Left ventricle myocardium inferior (tissue), 1 donor: ENCODE measurements around the gene INPP4B. TPM values are rescaled to one million over a fixed set of nuclear protein-coding genes. Genes with fewer than 3 reads are reported as not detected.
A peak's percentile ranks its signal among the peaks of the same experiment; 100 is the strongest.

ENCODE experiments used
- DNase-seq: peaks from one replicate; pipeline ENCODE4 v3.0.0-alpha.2; 2020
- H3K27ac ChIP-seq: fragments of 200-600 bp; replicated peaks from 2 replicates; pipeline ENCODE4 v1.8.0; 2021
- H3K27me3 ChIP-seq: fragments of 200-600 bp; 2 replicates; pipeline ENCODE4 v1.8.0; 2021; ENCODE audit warnings: low read depth
- H3K36me3 ChIP-seq: fragments of 200-600 bp; 2 replicates; pipeline ENCODE4 v1.8.0; 2021
- H3K4me1 ChIP-seq: fragments of 200-600 bp; 2 replicates; pipeline ENCODE4 v1.8.0; 2021
- H3K4me3 ChIP-seq: fragments of 200-600 bp; 2 replicates; pipeline ENCODE4 v1.8.0; 2021; ENCODE audit warnings: mild to moderate bottlenecking, moderate library complexity
- H3K9me3 ChIP-seq: fragments of 200-600 bp; replicated peaks from 2 replicates; pipeline ENCODE4 v1.8.0; 2021
- CTCF ChIP-seq: fragments of 200-600 bp; IDR thresholded peaks from 2 replicates; pipeline ENCODE4 v1.8.0; 2021; ENCODE audit warnings: antibody characterized with exemption, mild to moderate bottlenecking, borderline replicate concordance
- intact Hi-C: fragments of 100-400 bp; cut with micrococcal nuclease; formaldehyde crosslinking; loops from one replicate; pipeline ENCODE4 v1.11.0; 2022
- total RNA-seq: library from RNA; stranded (reverse); fragmentation: NEBNext Ultra II Directional; extraction: Animal tissue kit (Norgen Biotek cat#: 25700); gene quantifications from one replicate; pipeline ENCODE4 v1.2.1, GENCODE V29; 2021
- donor health status: DM: no; HTN: yes; CAD: no; lungs with severe emphysema.

The INPP4B gene
- total RNA-seq, 1 donor from 2014 or later: 61.1 TPM

- no peak for DNase-seq
- TF ChIP-seq CTCF: no peak
- Histone ChIP-seq H3K27me3 (no peaks in the 10 kb centered on the region), H3K36me3 (no peaks in the 10 kb centered on the region), H3K4me1 (peaks cover under 1% of the 10 kb centered on the region), H3K9me3 (no peaks in the 10 kb centered on the region), H3K4me3 (no peak overlapping the region), H3K27ac (no peak overlapping the region)
- intact Hi-C loops: no loop called here
Observed at GRCh38 chr4:142773505-142773904, 72.6 kb downstream of the INPP4B start.

- Histone ChIP-seq H3K4me3 (no peak overlapping the region), H3K27ac (no peak overlapping the region), H3K4me1 (no peaks in the 10 kb centered on the region), H3K36me3 (no peaks in the 10 kb centered on the region), H3K27me3 (no peaks in the 10 kb centered on the region), H3K9me3 (no peaks in the 10 kb centered on the region)
- no peak for DNase-seq
- no peak for TF ChIP-seq CTCF
- intact Hi-C loops: no loop called here
Observed at GRCh38 chr4:142762280-142762679, 83.8 kb downstream of the INPP4B start.

GRCh38 chr4:142752202-142752786, 93.8 kb downstream of the INPP4B start:
- Histone ChIP-seq H3K27me3 (no peaks in the 10 kb centered on the region), H3K9me3 (peaks cover 3% of the 10 kb centered on the region), H3K27ac (peak overlapping the region; percentile 4), H3K4me3 (no peak overlapping the region), H3K4me1 (peaks cover 5% of the 10 kb centered on the region), H3K36me3 (no peaks in the 10 kb centered on the region)
- DNase-seq: no peak
- intact Hi-C loops: no loop called here
- no peak for TF ChIP-seq CTCF

- no peak for DNase-seq
- TF ChIP-seq CTCF: no peak
- Histone ChIP-seq H3K4me1 (peaks cover 7% of the 10 kb centered on the region), H3K27me3 (no peaks in the 10 kb centered on the region), H3K9me3 (peaks cover 32% of the 10 kb centered on the region), H3K36me3 (no peaks in the 10 kb centered on the region), H3K4me3 (no peak overlapping the region), H3K27ac (no peak overlapping the region)
- intact Hi-C loops: no loop called here
Observed at GRCh38 chr4:142743121-142743825, 102.8 kb downstream of the INPP4B start.

GRCh38 chr4:142741995-142742394, 104.1 kb downstream of the INPP4B start:
- H3K4me3 ChIP-seq: no peak overlapping the region

More at GRCh38 chr4:142741995-142742394, 104.1 kb downstream of the INPP4B start:
- TF ChIP-seq CTCF: no peak
- Histone ChIP-seq H3K27me3 (no peaks in the 10 kb centered on the region), H3K4me1 (peaks cover 7% of the 10 kb centered on the region), H3K27ac (no peak overlapping the region), H3K36me3 (no peaks in the 10 kb centered on the region), H3K9me3 (peaks cover 28% of the 10 kb centered on the region)
- no peak for DNase-seq
- intact Hi-C loops: no loop called here
